ENCODE measurements around the gene HSPA4L.

The HSPA4L gene

DNA sequence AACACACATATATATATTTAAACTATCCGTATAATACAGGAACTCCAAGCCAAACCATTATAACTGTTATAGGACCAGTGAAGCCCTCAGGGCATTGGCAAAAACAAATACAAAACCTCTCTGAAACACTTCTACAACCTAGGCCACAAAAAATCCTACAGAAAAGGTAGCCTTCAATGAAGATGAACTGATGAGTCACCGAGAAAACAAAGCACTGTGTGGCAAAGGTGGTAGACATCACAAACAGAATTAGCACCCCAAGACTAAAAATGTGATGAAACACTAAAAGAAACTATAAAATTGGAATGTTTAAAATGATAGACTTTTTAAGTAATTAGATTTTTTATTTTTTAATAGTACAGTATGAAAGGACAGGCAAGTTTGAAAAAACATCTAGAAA, 5.5 kb upstream of the HSPA4L start:
- no peak for ATAC-seq (ENCODE audit: low read depth)
- Histone ChIP-seq H3K27me3 (ENCODE audit: insufficient read depth, poor library complexity, severe bottlenecking) (no peaks in the 10 kb centered on the region), H3K27ac (ENCODE audit: poor library complexity, severe bottlenecking) (no peak overlapping the region), H3K9me3 (ENCODE audit: severe bottlenecking) (no peaks in the 10 kb centered on the region), H3K4me1 (ENCODE audit: insufficient read depth, poor library complexity, severe bottlenecking) (peaks cover 8% of the 10 kb centered on the region), H3K36me3 (ENCODE audit: low read depth) (no peaks in the 10 kb centered on the region), H3K4me3 (ENCODE audit: severe bottlenecking) (no peak overlapping the region)
- TF ChIP-seq CTCF (IDR thresholded peaks at IDR 0.05; ENCODE audit: poor library complexity, severe bottlenecking) = no peak
- DNase-seq (ENCODE audit: low spot score) = no peak

DNA sequence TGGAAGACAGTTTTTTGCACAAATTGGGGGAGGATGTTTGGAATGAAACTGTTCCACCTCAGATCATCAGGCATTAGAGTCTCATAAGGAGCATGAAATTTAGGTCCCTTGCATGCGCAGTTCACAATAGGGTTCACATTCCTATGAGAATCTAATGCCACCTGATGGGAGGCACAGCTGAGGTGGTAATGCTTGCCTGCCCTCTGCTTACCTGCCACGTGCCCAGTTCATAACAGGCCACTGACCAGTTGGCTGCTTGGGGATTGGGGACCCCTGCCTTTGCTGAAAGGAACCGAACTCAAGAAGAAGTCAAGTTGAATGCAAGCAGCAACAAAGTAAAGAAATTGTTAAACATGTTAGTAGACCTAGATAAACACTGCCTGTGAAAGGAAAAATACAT, 4.6 kb upstream of the HSPA4L start:
- Histone ChIP-seq H3K9me3 (ENCODE audit: severe bottlenecking) (no peaks in the 10 kb centered on the region), H3K27ac (ENCODE audit: poor library complexity, severe bottlenecking) (no peak overlapping the region), H3K4me3 (ENCODE audit: severe bottlenecking) (no peak overlapping the region), H3K4me1 (ENCODE audit: insufficient read depth, poor library complexity, severe bottlenecking) (no peaks in the 10 kb centered on the region), H3K27me3 (ENCODE audit: insufficient read depth, poor library complexity, severe bottlenecking) (no peaks in the 10 kb centered on the region), H3K36me3 (ENCODE audit: low read depth) (no peaks in the 10 kb centered on the region)
- no peak for ATAC-seq (ENCODE audit: low read depth)
- TF ChIP-seq CTCF (IDR thresholded peaks at IDR 0.05; ENCODE audit: poor library complexity, severe bottlenecking) = no peak
- no peak for DNase-seq (ENCODE audit: low spot score)

DNA sequence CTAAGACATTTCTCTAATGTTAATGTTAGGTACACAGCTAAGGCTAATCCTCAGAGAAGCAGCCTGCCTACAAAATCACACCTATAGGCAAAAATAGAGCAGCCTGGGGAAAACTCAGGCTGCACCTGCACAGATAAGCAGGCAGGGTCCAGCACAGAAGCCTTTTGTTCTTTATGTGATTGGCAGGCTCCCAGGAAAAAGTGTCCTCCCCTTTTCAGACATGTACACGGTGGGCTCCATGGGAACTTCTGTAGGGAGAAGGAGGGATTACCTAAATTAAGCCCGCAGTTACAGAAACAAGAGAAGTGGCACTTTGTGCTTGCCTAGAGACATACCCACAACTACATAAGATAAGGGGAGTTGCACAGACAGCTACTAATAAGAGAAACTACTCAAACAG, 4.0 kb upstream of the HSPA4L start:
- DNase-seq (ENCODE audit: low spot score) (no peak), ATAC-seq (ENCODE audit: low read depth) (no peak)
- Histone ChIP-seq H3K27ac (ENCODE audit: poor library complexity, severe bottlenecking) (no peak overlapping the region), H3K4me3 (ENCODE audit: severe bottlenecking) (no peak overlapping the region), H3K4me1 (ENCODE audit: insufficient read depth, poor library complexity, severe bottlenecking) (no peaks in the 10 kb centered on the region), H3K9me3 (ENCODE audit: severe bottlenecking) (no peaks in the 10 kb centered on the region), H3K27me3 (ENCODE audit: insufficient read depth, poor library complexity, severe bottlenecking) (no peaks in the 10 kb centered on the region), H3K36me3 (ENCODE audit: low read depth) (no peaks in the 10 kb centered on the region)
- TF ChIP-seq CTCF (IDR thresholded peaks at IDR 0.05; ENCODE audit: poor library complexity, severe bottlenecking) = no peak

- no peak overlapping the region for H3K4me3 ChIP-seq (ENCODE audit: severe bottlenecking)
- no peaks in the 10 kb centered on the region for H3K27me3 ChIP-seq (ENCODE audit: insufficient read depth, poor library complexity, severe bottlenecking)
- H3K9me3 ChIP-seq (ENCODE audit: severe bottlenecking) = no peaks in the 10 kb centered on the region
- H3K36me3 ChIP-seq (ENCODE audit: low read depth) = no peaks in the 10 kb centered on the region
- no peak for DNase-seq (ENCODE audit: low spot score)
- no peak overlapping the region for H3K27ac ChIP-seq (ENCODE audit: poor library complexity, severe bottlenecking)
- peaks cover 5% of the 10 kb centered on the region for H3K4me1 ChIP-seq (ENCODE audit: insufficient read depth, poor library complexity, severe bottlenecking)
- TF ChIP-seq CTCF (IDR thresholded peaks at IDR 0.05; ENCODE audit: poor library complexity, severe bottlenecking) = no peak
- ATAC-seq (ENCODE audit: low read depth) = no peak
Measured at GRCh38 chr4:127780598-127780997, 1.5 kb upstream of the HSPA4L start.

DNA sequence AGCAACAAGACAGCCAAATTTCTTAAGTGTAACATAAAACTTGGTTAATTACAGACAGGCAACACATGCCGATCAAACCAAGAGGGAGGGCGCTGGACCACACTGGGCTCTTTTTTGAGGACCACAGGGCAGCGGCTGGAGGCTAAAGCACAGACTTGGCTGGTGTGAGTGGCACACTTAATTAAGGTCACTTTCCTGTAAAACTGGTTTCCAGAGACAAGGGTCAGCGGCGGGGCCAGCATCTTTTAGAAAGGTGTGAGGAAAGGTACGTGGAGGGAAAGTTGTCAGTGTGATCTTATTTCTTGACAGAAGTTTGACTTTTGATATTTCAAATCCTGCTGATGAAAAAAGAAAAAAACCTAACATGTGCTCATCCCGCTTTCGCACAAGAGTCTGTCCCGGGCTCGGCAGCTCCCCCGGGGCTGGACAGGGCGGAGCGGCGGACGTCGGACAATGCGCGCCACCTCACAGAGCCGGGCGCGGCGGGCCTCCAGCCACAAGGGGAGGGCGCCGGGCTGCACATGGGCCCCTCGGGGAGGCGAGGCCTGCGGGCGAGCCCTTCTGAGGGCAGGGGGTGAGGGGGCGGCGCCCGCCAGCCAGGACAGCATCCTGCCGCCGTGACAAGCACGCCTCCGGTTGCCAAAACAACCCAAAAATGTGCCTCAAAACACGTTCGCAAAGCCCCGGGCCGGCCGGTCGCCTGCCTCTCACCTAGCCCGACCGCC, 660 bp upstream of the HSPA4L start:
- DNase-seq (ENCODE audit: low spot score) (peak; percentile 65), ATAC-seq (ENCODE audit: low read depth) (peak; percentile 52)
- peaks cover 5% of the 10 kb centered on the region for H3K4me1 ChIP-seq (ENCODE audit: insufficient read depth, poor library complexity, severe bottlenecking)
- no peaks in the 10 kb centered on the region for H3K36me3 ChIP-seq (ENCODE audit: low read depth)
- H3K9me3 ChIP-seq (ENCODE audit: severe bottlenecking) = no peaks in the 10 kb centered on the region
- H3K27me3 ChIP-seq (ENCODE audit: insufficient read depth, poor library complexity, severe bottlenecking) = no peaks in the 10 kb centered on the region
- H3K27ac ChIP-seq (ENCODE audit: poor library complexity, severe bottlenecking) = peak overlapping the region; percentile 89
- no peak for TF ChIP-seq CTCF (IDR thresholded peaks at IDR 0.05; ENCODE audit: poor library complexity, severe bottlenecking)
- peak overlapping the region; percentile 54 for H3K4me3 ChIP-seq (ENCODE audit: severe bottlenecking)

Data from RWPE2 (cell line).